ENCODE results near the gene SLC38A7.
"Not testable (repeated sequence)": the region's sequence is repeated elsewhere in the genome, so short reads cannot be mapped to it uniquely, and the experiment has no call there.

GRCh38 chr16:58637021-58637420 lies 47.5 kb downstream of the SLC38A7 start:
- not testable (repeated sequence) for TF ChIP-seq CTCF (conservative IDR thresholded peaks at IDR 0.05); ZFX (IDR thresholded peaks at IDR 0.05)

All from C4-2B (cell line).